Stromal cell of bone marrow (primary cell): ENCODE results near the gene SYS1.

Experiments used
- DNase-seq: peaks from one replicate; pipeline ENCODE4 v3.0.0-alpha.2; 2012; ENCODE audit warnings: low read depth

SYS1 gene

DNA sequence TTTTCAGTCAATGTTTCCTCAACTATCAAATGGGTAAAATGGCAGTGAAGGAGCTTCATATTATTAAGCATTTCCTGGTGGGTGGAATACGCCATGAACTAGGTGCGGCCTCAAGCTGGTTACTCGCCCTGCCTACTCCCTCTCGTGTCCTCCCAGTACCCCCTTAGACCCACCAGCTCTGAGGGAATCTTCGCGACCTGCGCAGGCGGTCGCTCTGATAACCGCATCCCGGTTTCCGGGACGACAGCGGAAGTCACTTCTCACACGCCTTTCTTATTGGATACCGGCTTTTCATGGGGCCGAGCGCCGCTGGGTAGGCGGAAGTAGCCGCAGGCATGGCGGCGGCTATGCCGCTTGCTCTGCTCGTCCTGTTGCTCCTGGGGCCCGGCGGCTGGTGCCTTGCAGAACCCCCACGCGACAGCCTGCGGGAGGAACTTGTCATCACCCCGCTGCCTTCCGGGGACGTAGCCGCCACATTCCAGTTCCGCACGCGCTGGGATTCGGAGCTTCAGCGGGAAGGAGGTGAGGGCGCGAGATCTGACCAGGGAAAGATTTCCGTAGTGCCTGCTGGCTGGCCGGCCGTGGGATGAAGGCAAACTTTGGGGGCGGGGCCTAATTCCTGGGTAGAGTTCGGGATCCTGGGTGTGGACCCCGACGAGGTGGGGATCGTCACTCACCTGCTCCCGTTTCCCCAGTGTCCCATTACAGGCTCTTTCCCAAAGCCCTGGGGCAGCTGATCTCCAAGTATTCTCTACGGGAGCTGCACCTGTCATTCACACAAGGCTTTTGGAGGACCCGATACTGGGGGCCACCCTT lies 53.1 kb downstream of the SYS1 start, which contains the start of gene PIGT:
Gene PIGT (plus strand): TSS at position 320 of the 816 bp plus-strand sequence. CDS start 16 bp downstream, at position 336.
- DNase-seq, result peak; percentile 74

GRCh38 chr20:45416917-45417316 lies 54.0 kb downstream of the SYS1 start:
- no peak for DNase-seq
